ENCODE measurements around the gene PRR33. TPM values are rescaled to one million over a fixed set of nuclear protein-coding genes. Genes with fewer than 3 reads are reported as not detected.
A peak's percentile ranks its signal among the peaks of the same experiment; 100 is the strongest.

PRR33 gene
- total and polyA plus RNA-seq, 12 donors, result 0.09 to 6.5 (median 3.5) TPM

DNA sequence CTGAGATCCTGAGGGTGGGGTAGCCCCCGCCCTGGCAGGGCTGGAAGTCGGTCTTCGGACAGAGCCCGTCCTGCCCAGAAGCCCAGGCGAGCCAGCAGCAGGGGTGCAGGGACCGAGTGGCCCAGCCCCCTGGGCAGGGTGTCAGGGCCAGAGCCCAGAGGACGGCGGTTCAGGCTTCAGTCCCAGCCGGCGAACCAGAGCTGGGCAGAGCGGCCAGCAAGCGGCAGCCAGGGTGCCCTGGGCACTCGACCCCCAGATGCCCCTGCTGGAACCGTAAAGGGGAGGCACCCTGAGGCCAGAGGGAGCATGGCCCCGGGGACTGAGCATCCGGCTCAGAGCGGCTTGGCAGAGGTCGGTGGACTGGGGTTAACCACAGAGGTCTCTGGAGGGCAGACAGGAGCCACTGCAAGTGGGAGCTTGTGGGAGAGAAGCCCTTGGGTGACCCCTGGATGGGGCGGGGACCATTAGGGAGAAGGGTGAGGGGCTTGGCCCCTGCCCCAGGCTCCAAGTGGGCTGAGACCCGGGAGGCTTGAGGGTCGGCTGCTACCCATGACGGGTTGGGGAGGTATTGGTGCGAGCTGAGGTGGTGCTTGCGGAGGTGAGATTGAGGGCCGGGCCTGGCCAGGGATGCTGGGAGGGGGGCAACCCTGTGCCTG is 22.9 kb downstream of the PRR33 start:
- Histone ChIP-seq H3K4me1 (peaks cover 7 to 67% (median 24%) of the 10 kb centered on the region in 9 donors), H3K9me3 (no peaks in the 10 kb centered on the region), H3K27me3 (peaks cover 0 to 12% (median 5%) of the 10 kb centered on the region in 7 donors), H3K27ac (peak overlapping the region; percentile 52 to 90 (median 74)), H3K36me3 (peaks cover 0 to 4% (median 0%) of the 10 kb centered on the region in 9 donors), H3K4me3 (peak overlapping the region in 9 of 10 donors; percentile 29 to 59 (median 55))
- TF ChIP-seq, protein P1, sequence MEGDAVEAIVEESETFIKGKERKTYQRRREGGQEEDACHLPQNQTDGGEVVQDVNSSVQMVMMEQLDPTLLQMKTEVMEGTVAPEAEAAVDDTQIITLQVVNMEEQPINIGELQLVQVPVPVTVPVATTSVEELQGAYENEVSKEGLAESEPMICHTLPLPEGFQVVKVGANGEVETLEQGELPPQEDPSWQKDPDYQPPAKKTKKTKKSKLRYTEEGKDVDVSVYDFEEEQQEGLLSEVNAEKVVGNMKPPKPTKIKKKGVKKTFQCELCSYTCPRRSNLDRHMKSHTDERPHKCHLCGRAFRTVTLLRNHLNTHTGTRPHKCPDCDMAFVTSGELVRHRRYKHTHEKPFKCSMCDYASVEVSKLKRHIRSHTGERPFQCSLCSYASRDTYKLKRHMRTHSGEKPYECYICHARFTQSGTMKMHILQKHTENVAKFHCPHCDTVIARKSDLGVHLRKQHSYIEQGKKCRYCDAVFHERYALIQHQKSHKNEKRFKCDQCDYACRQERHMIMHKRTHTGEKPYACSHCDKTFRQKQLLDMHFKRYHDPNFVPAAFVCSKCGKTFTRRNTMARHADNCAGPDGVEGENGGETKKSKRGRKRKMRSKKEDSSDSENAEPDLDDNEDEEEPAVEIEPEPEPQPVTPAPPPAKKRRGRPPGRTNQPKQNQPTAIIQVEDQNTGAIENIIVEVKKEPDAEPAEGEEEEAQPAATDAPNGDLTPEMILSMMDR (IDR thresholded peaks at IDR 0.05), result no peak
- ATAC-seq (peak in 4 of 8 donors; percentile 6 to 29 (median 10)), DNase-seq (peak in 1 of 2 donors; percentile 61)
- intact Hi-C loops (cut with DNase I), result no loop called here
- WGBS, 2 donors, result 72 to 77% methylated on average over 25 of the region's 25 CpGs

DNA sequence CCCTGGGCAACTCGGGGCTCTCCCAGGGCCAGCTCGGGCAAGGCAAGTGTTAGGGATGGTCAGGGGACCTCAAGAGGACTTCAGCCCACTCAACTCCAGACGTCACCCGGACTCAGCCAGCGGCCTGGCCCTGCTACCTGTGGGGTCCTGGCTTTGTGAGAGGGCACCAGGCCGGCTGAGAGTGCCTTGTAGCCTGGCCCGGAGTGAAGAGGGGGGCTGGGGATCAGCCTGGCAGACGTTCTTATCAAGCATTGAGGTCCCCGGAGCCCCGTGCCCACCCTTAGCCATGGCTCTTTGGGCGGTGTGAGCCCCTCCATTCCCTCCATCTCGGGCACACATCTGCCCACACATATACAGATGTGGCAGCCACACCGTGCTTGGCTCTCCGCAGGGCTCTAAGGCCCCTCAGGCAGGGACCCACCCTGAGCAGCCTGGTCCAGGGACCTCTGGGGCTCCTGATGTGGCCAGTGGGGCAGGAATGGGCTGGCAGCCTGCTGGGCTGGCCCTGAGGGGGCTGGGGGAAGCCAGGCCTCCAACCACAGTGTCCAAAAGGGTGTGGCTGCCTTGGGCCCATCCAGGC is 23.5 kb downstream of the PRR33 start:
- Histone ChIP-seq H3K9me3 (no peaks in the 10 kb centered on the region), H3K27ac (peak overlapping the region; percentile 6 to 90 (median 74)), H3K4me3 (peak overlapping the region in 9 of 10 donors; percentile 29 to 59 (median 55)), H3K27me3 (peaks cover 0 to 12% (median 5%) of the 10 kb centered on the region in 7 donors), H3K36me3 (peaks cover 0 to 4% (median 0%) of the 10 kb centered on the region in 9 donors), H3K4me1 (peaks cover 13 to 72% (median 27%) of the 10 kb centered on the region in 9 donors)
- intact Hi-C loops (cut with DNase I), result no loop called here
- 78 to 84% methylated on average over 14 of the region's 14 CpGs for WGBS, 2 donors
- TF ChIP-seq, protein P1 (IDR thresholded peaks at IDR 0.05), result no peak
- peak in 2 of 8 donors; percentile 9 to 10 for ATAC-seq
- DNase-seq, result peak in 1 of 2 donors; percentile 10

DNA sequence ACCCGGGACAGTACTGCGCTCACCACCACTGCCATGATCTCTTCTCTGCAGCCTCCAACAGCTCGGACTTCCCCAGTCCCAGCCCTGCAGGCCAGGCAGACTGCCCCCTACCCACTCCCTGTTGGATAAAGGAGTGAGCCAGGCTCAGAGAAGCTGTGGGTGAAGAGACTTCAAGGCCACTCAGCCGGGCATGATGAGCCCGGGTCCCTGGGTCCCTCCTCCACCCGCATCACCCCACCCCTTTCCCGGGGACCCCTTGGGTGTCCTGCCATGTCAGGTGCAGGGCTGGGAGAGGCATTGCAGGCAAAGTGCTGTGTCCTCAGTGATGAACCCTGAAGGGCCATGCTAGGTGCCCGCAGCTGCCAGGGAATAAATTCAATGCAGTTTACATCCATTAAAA is 24.3 kb downstream of the PRR33 start:
- Histone ChIP-seq H3K4me3 (peak overlapping the region in 5 of 10 donors; percentile 17 to 59 (median 56)), H3K27me3 (peaks cover 0 to 12% (median 5%) of the 10 kb centered on the region in 7 donors), H3K36me3 (peaks cover 0 to 4% (median 0%) of the 10 kb centered on the region in 9 donors), H3K4me1 (peaks cover 15 to 77% (median 30%) of the 10 kb centered on the region in 9 donors), H3K9me3 (no peaks in the 10 kb centered on the region), H3K27ac (peak overlapping the region in 8 of 10 donors; percentile 6 to 90 (median 79))
- TF ChIP-seq, protein P1 (IDR thresholded peaks at IDR 0.05), result no peak
- ATAC-seq (no peak), DNase-seq (peak in 1 of 2 donors; percentile 2)
- intact Hi-C loops (cut with DNase I), result no loop called here
- WGBS, 2 donors, result 69 to 84% methylated on average over 8 of the region's 8 CpGs

DNA sequence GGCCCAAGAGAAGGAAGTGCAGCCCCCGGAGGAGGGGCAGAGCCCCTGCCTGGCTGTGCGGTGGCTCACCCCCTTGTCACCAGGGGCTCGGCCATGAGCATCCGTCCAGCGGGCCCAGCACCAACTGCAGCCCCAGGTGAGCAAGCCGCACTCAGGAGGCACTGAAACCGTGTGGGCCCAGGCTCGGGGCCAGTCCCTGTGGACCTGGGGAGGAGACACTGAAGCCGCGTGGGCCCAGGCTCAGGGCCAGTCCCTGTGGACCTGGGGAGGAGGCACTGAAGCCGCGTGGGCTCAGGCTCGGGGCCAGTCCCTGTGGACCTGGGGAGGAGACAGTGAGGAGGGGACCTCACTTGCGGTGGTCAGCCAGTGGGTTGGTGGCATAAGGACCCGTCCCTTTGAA is 24.9 kb downstream of the PRR33 start:
- H3K27me3 ChIP-seq, result peaks cover 0 to 12% (median 5%) of the 10 kb centered on the region in 7 donors
- 68 to 73% methylated on average over 15 of the region's 15 CpGs for WGBS, 2 donors
- peaks cover 15 to 81% (median 30%) of the 10 kb centered on the region in 9 donors for H3K4me1 ChIP-seq
- H3K4me3 ChIP-seq, result peak overlapping the region in 5 of 10 donors; percentile 48 to 56 (median 52)
- TF ChIP-seq, protein P1 (IDR thresholded peaks at IDR 0.05), result no peak
- DNase-seq (peak in 1 of 2 donors; percentile 9), ATAC-seq (no peak)
- peak overlapping the region in 5 of 10 donors; percentile 39 to 90 (median 83) for H3K27ac ChIP-seq
- H3K9me3 ChIP-seq, result no peaks in the 10 kb centered on the region
- peaks cover 0 to 4% (median 0%) of the 10 kb centered on the region in 9 donors for H3K36me3 ChIP-seq
- intact Hi-C loops (cut with DNase I), result no loop called here

Measured in heart right ventricle (tissue), 16 donors.